ENCODE measurements around the gene RBM19.

Gene RBM19

DNA sequence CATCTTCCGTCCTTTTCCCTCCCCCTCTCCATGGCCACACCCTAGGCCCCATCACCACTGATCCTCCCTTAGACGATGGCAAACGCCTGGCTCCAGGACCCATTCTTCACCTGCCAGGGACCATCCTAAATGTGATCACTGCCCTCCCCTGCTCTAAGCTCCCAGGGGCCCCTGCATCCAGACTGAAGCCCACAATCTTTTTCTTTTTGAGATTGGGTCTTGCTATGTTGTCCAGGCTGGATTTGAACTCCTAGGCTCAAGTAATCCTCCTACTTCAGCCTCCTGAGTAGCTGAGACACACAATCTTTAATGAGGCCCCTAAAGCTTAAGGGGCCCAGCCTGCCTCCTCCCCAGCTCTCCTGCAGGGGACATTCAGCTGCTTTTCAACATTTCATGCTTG lies 15.3 kb downstream of the RBM19 start:
- DNase-seq: no peak

GRCh38 chr12:113949321-113950305 lies 16.5 kb downstream of the RBM19 start:
- no peak for DNase-seq

GRCh38 chr12:113948151-113948914 lies 17.8 kb downstream of the RBM19 start:
- no peak for DNase-seq

DNA sequence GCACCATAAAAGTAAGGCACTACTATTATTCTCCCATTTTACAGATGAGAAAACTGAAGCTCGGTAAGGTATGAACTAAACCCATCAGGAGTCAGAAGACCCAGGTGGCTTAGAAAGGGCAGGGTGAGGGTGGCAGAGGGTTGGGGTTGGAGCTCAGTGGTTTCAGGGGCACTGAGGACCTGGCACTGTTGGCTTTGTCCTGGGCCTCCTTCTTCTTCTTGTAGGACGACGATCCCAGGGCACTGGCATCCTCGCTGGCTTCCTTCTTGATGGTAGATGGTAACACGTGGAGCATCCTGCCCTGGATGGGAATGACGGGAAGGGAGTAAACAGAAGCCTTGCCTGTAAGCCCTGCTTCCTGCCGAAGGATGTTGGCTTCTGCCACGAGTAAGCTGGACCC lies 19.9 kb downstream of the RBM19 start:
- DNase-seq: no peak

GRCh38 chr12:113945174-113946173 lies 20.7 kb downstream of the RBM19 start:
- no peak for DNase-seq

GRCh38 chr12:113942209-113942608 lies 23.9 kb downstream of the RBM19 start:
- no peak for DNase-seq

GRCh38 chr12:113941208-113941486 lies 25.0 kb downstream of the RBM19 start:
- no peak for DNase-seq

- DNase-seq: no peak
These were observed 25.5 kb downstream of the RBM19 start for GRCh38 chr12:113940357-113941207.

DNA sequence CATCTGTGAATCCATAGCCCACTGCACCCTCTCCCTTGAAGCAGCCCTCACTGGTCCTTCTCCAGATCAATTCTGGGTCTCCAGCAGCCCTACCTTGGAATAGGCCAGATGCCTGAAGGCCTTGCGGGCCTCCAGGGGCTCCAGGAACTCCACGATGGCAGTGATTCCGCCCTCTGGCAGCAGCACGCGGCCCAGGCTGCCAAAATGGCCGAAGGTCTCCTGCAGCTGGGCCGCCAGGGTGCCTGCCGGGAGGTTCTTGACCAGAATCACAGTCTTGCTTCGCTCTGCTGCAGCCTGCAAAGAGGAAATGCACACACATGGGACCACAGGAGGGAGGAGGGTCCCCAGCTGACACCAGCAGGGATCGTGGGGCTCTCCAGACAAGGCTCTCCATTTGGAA lies 26.3 kb downstream of the RBM19 start:
- no peak for DNase-seq

GRCh38 chr12:113938471-113938870 lies 27.7 kb downstream of the RBM19 start:
- DNase-seq: no peak

GRCh38 chr12:113936460-113936859 lies 29.7 kb downstream of the RBM19 start:
- no peak for DNase-seq

GRCh38 chr12:113935459-113935858 lies 30.7 kb downstream of the RBM19 start:
- no peak for DNase-seq

- no peak for DNase-seq
These were observed 31.2 kb downstream of the RBM19 start for GRCh38 chr12:113934946-113935345.

GRCh38 chr12:113934060-113934814 lies 31.9 kb downstream of the RBM19 start:
- DNase-seq: no peak

DNA sequence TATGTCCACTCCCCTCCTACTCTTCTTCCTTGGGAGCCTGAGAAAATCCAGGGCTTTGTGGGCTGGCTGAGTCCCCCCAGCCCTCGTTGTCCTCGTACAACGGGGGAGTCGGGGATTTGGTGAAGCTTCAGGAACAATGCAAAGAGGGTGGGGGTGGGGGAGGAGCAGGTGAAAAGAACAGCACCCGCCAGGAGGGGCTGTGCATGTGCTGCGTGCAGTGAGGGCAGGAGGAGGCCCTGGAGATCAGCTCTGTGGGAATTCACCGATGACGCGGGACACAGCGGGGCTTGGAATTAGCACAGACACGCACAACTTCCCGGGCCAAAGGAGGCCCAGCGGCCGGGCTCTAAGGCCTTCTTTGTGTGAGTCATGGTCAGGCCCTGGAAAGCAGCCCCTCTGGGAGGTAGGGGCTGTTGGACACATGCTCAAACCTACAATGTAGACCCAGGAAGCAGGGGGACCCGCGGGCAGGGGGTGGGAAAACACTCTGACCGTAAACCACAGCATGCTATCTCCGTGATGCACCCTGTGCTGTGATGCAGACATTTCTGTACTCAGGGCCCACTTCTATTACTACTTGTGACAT lies 32.8 kb downstream of the RBM19 start:
- DNase-seq: no peak

GRCh38 chr12:113932381-113933196 lies 33.5 kb downstream of the RBM19 start:
- no peak for DNase-seq

- no peak for DNase-seq
These were observed 34.6 kb downstream of the RBM19 start for GRCh38 chr12:113931517-113931916.

GRCh38 chr12:113930249-113930648 lies 35.9 kb downstream of the RBM19 start:
- no peak for DNase-seq

DNA sequence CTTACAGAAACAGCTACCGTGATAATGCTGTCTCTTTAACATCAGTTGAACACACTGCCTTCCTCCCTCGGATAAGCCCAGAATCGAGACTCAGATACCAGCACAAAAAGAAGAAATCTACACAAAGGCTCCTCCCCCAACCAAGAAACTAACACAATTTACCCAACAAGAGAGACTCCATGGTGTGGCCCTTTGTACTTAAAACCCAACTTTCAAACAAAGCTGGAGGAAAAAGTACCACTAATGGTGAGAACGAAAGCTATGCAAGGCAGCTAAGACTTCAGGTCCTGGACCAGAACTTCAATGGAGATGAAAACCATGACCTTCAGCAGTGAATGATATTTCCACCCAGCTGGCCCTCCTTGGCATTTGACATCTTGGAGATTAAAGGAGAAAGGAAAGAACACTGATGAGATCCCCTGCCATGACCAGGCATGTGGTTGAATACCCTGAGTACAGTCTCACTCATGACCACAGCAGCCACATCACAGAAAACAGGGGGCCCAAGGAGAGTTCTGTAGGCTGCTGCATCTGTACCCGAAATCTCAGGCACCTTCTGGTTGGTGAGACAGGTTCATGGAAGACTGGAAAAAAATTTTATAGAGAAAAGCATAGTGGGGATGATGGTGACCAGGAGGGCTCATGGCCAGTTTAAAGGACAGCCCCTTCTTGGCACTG lies 36.7 kb downstream of the RBM19 start:
- DNase-seq: no peak

Measured in kidney glomerular epithelial cell (primary cell).